ENCODE measurements around the gene CILP2.

- TF ChIP-seq CTCF (IDR thresholded peaks at IDR 0.05; ENCODE audit: insufficient read depth, low read length, poor library complexity, severe bottlenecking) = no peak
- no peak for TF ChIP-seq EZH2phosphoT487 (conservative IDR thresholded peaks at IDR 0.05; ENCODE audit: low read length)
Measured at GRCh38 chr19:19527674-19528625, 10.1 kb upstream of the CILP2 start.
